Measurements from ENCODE around the gene SPEF1. TPM values are rescaled to one million over a fixed set of nuclear protein-coding genes. Genes with fewer than 3 reads are reported as not detected.

Gene SPEF1
- total and polyA plus RNA-seq, 2 of the 13 experiments (the other 11 are each of a cell fraction or from before 2014, with no cell fraction given): 0.11 to 0.27 TPM

GRCh38 chr20:3784216-3784853 lies 3.1 kb upstream of the SPEF1 start (continued):
- TF ChIP-seq ZNF326 (CRISPR knock-in tag; IDR thresholded peaks at IDR 0.05; ENCODE audit: borderline replicate concordance) (no peak), TFDP2 (CRISPR knock-in tag; IDR thresholded peaks at IDR 0.05) (no peak), BRCA1 (CRISPR knock-in tag; IDR thresholded peaks at IDR 0.05) (no peak), MEIS1 (CRISPR knock-in tag; IDR thresholded peaks at IDR 0.05; ENCODE audit: borderline replicate concordance) (no peak), GATA4 (IDR thresholded peaks at IDR 0.05; ENCODE audit: borderline replicate concordance, low read depth) (no peak), FOXK2 (IDR thresholded peaks at IDR 0.05) (no peak), ZNF589 (CRISPR knock-in tag; conservative IDR thresholded peaks at IDR 0.05) (no peak), FOXP1 (IDR thresholded peaks at IDR 0.05) (no peak), FOXP1 (CRISPR knock-in tag; IDR thresholded peaks at IDR 0.05) (no peak), KMT2A (CRISPR knock-in tag; IDR thresholded peaks at IDR 0.05) (no peak), MAFF (IDR thresholded peaks at IDR 0.05; ENCODE audit: low read depth, low read length) (no peak), FOXC1 (CRISPR knock-in tag; IDR thresholded peaks at IDR 0.05; ENCODE audit: borderline replicate concordance) (no peak), ZNF652 (CRISPR knock-in tag; IDR thresholded peaks at IDR 0.05; ENCODE audit: borderline replicate concordance, low read depth) (no peak), ZNF562 (CRISPR knock-in tag; IDR thresholded peaks at IDR 0.05; ENCODE audit: borderline replicate concordance) (no peak), BORCS8-MEF2B (CRISPR knock-in tag; IDR thresholded peaks at IDR 0.05) (peak; percentile 29; the same call in 1 of the 2 replicates), ZNF678 (CRISPR knock-in tag; IDR thresholded peaks at IDR 0.05) (no peak), ZNF737 (CRISPR knock-in tag; IDR thresholded peaks at IDR 0.05; ENCODE audit: borderline replicate concordance) (no peak), ZNF577 (CRISPR knock-in tag; IDR thresholded peaks at IDR 0.05; ENCODE audit: borderline replicate concordance, low read depth) (no peak), GABPB1 (CRISPR knock-in tag; IDR thresholded peaks at IDR 0.05) (no peak), REL (CRISPR knock-in tag; conservative IDR thresholded peaks at IDR 0.05) (no peak), ZNF460 (CRISPR knock-in tag; IDR thresholded peaks at IDR 0.05; ENCODE audit: borderline replicate concordance) (no peak), RBFOX2 (IDR thresholded peaks at IDR 0.05; ENCODE audit: low read depth, low read length) (peak; percentile 43; the same call in 1 of the 2 replicates), KLF12 (CRISPR knock-in tag; IDR thresholded peaks at IDR 0.05; ENCODE audit: borderline replicate concordance) (no peak)
- TF ChIP-seq, protein P1, sequence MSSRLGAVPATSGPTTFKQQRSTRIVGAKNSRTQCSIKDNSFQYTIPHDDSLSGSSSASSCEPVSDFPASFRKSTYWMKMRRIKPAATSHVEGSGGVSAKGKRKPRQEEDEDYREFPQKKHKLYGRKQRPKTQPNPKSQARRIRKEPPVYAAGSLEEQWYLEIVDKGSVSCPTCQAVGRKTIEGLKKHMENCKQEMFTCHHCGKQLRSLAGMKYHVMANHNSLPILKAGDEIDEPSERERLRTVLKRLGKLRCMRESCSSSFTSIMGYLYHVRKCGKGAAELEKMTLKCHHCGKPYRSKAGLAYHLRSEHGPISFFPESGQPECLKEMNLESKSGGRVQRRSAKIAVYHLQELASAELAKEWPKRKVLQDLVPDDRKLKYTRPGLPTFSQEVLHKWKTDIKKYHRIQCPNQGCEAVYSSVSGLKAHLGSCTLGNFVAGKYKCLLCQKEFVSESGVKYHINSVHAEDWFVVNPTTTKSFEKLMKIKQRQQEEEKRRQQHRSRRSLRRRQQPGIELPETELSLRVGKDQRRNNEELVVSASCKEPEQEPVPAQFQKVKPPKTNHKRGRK (CRISPR knock-in tag; IDR thresholded peaks at IDR 0.05): no peak
- TF ChIP-seq, protein P2, sequence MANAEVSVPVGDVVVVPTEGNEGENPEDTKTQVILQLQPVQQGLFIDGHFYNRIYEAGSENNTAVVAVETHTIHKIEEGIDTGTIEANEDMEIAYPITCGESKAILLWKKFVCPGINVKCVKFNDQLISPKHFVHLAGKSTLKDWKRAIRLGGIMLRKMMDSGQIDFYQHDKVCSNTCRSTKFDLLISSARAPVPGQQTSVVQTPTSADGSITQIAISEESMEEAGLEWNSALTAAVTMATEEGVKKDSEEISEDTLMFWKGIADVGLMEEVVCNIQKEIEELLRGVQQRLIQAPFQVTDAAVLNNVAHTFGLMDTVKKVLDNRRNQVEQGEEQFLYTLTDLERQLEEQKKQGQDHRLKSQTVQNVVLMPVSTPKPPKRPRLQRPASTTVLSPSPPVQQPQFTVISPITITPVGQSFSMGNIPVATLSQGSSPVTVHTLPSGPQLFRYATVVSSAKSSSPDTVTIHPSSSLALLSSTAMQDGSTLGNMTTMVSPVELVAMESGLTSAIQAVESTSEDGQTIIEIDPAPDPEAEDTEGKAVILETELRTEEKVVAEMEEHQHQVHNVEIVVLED (CRISPR knock-in tag; IDR thresholded peaks at IDR 0.05; ENCODE audit: borderline replicate concordance): no peak
- TF ChIP-seq, protein P3, sequence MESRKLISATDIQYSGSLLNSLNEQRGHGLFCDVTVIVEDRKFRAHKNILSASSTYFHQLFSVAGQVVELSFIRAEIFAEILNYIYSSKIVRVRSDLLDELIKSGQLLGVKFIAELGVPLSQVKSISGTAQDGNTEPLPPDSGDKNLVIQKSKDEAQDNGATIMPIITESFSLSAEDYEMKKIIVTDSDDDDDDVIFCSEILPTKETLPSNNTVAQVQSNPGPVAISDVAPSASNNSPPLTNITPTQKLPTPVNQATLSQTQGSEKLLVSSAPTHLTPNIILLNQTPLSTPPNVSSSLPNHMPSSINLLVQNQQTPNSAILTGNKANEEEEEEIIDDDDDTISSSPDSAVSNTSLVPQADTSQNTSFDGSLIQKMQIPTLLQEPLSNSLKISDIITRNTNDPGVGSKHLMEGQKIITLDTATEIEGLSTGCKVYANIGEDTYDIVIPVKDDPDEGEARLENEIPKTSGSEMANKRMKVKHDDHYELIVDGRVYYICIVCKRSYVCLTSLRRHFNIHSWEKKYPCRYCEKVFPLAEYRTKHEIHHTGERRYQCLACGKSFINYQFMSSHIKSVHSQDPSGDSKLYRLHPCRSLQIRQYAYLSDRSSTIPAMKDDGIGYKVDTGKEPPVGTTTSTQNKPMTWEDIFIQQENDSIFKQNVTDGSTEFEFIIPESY (CRISPR knock-in tag; IDR thresholded peaks at IDR 0.05): peak; percentile 79
